HL-60 (cell line): ENCODE measurements around the gene DYNC1H1.

ENCODE experiments used
- POLR2AphosphoS5 ChIP-seq: IDR thresholded peaks from 2 replicates; pipeline ENCODE4 v1.6.1; 2012; ENCODE audit warnings: low read depth
- TF ChIP-seq, protein P1 (sequence below): IDR thresholded peaks from one replicate; pipeline ENCODE4 v1.5.1; 2011; ENCODE audit warnings: low read length, control low read depth, inconsistent platforms; ENCODE audit not compliant: insufficient read depth

DNA sequence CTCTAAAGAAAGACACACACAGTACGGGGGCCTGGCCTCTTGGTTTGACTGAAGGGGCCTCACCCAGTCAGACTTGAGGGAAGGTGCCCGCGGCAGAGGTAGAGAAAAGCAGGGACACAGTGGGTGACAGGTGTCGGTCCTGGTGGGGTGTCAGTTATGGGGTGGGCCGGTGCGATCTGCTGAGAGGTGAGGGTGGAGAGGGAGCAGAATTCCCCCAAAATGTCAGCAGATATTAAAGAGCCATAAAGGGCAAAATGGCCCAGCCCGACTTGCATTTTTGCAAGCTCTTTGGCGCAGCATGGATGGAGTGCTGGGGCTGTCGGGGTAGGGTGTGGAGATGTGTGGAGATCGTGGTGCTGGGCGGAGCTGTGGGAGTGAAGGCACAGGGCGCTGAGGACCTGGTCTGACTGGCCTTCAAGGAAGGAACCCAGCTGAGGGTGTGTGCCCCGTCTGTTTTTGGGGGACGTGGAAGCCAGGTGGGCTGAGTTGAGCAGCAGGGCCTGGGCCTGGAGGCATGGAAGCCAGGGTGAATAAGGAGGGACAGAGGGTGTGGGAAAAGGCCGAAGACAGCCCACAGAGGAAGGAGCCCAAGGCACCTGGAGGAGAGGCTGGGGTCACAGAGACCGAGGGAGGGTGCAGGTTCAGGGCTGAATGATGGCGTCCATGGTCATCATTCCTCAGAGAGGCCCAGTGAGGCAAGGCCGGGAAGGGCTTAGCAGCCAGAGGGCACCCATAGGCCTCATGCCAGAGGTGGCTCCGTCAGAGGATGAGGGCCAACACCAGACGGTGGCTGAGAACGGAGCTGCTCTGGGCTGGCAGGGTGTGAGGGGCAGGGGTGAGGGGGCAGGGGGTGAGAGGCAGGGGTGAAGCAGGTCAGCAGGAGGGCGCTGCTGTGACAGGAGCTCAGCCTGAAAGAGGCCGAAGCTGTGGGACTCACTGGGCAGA is 48.2 kb upstream of the DYNC1H1 start:
- TF ChIP-seq, protein P1, sequence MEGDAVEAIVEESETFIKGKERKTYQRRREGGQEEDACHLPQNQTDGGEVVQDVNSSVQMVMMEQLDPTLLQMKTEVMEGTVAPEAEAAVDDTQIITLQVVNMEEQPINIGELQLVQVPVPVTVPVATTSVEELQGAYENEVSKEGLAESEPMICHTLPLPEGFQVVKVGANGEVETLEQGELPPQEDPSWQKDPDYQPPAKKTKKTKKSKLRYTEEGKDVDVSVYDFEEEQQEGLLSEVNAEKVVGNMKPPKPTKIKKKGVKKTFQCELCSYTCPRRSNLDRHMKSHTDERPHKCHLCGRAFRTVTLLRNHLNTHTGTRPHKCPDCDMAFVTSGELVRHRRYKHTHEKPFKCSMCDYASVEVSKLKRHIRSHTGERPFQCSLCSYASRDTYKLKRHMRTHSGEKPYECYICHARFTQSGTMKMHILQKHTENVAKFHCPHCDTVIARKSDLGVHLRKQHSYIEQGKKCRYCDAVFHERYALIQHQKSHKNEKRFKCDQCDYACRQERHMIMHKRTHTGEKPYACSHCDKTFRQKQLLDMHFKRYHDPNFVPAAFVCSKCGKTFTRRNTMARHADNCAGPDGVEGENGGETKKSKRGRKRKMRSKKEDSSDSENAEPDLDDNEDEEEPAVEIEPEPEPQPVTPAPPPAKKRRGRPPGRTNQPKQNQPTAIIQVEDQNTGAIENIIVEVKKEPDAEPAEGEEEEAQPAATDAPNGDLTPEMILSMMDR, result no peak
- no peak for TF ChIP-seq POLR2AphosphoS5
